Measurements from ENCODE around the gene PROC. TPM values are rescaled to one million over a fixed set of nuclear protein-coding genes. Genes with fewer than 3 reads are reported as not detected.
"Not testable (repeated sequence)": the region's sequence is repeated elsewhere in the genome, so short reads cannot be mapped to it uniquely, and the experiment has no call there.

Gene PROC
- total RNA-seq, 2 experiments from 2014 or later: not detected

DNA sequence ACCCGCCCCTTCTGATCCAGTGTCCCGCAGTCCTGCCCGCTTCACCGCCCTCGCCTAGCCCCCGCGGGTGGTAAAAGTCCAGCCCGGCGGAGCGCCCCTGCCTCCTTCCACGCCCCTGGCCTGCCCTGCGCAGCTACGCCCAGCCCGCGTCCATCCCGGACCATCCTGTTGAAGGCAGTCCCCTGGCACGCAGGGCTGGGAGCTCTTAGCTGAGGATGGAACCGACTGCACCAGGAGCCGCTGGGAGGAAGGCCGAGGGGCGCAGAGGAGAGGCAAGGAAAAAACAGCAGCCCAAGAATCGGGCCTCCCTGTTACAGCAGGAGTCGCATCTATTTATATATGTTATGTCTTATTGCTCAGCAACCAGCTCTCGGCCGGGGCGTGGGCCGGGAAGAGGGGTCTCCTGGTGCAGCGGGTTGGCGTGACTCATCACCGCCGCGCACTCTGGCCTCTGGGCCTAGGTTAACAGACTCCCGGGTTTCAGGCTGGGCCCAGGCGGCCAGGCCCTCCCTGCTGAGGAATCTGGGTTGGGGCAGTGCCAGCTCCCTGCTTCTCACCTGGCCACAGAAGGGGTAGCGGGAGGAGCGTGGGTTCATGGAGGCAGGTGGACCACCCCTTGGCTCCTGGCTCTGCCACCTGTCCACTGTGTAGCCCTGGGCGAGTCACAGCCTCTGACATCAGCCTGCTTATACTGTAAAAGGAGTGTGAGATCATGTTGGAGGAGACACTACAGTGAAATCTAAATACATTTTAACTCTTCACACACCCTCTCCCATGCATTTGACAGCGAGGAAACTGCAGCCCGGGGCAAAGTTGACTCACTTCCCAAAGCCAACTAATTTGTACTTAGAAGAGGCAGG lies 17.1 kb upstream of the PROC start:
- intact Hi-C loops (cut with micrococcal nuclease): no loop called here
- H3K27ac Mint-ChIP-seq: no peak overlapping the region
- DNase-seq: no peak

DNA sequence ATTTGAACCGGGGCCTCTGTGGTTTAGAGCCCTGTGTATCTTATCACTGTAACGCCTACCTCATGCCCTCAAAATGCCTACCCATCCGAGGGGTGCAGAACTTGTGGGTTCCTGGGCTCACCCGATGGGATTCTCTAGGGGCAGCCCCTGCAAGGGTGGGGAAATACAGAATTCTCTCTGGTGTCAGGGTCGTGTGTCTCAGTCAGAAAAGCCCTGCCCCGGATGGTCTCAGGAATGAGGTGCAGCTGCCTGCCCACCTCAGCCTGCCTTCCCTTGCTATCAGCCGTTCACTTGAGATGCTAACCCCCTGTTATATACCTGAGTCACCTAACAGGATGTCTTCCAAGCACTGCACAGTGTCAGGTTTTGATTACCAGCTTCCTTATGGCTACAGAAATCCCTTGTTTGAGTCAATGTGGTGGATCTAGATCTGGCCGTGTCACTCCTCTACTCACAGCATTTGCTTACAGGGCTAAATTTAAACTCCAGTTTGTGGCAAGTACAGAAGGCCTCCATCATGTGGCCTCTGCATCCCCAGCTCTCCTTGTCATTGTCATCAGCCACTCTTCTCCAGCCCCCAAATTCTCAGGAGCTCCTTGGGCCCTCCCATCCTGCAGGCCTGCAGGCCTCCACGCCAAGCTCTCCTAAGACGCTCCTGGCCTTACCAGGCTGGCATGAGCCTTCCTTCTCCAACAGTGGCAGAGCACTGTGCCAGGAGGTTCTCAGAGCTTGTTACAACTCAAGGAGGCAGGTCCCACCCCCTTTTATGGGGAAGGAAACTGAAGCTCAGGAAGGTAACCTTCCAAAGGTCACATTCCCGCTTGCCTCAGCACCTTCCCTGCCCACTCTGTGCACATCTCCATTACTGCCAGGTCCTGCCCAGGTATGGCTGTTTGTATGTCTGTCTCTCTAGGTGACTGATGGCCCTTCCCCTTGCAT lies 16.2 kb upstream of the PROC start:
- no peak overlapping the region for H3K4me3 Mint-ChIP-seq
- DNase-seq: no peak
- intact Hi-C loops (cut with micrococcal nuclease): no loop called here
- no peaks in the 10 kb centered on the region for H3K9me3 Mint-ChIP-seq
- H3K27ac Mint-ChIP-seq: no peak overlapping the region
- peaks cover 2% of the 10 kb centered on the region for H3K27me3 Mint-ChIP-seq (ENCODE audit: low read depth)
- H3K36me3 Mint-ChIP-seq (ENCODE audit: low read depth): no peaks in the 10 kb centered on the region
- CTCF ChIA-PET: interaction anchor here (1.2 kb wide), 1 partner anchor 14 kb away, joined by 6 read pairs; no protein-coding TSS in a partner anchor
- peaks cover 9% of the 10 kb centered on the region for H3K4me1 Mint-ChIP-seq (ENCODE audit: low read depth)

More for the DNA sequence above, 17.1 kb upstream of the PROC start:
- Mint-ChIP-seq H3K4me1 (ENCODE audit: low read depth) (peaks cover 9% of the 10 kb centered on the region), H3K4me3 (no peak overlapping the region), H3K36me3 (ENCODE audit: low read depth) (no peaks in the 10 kb centered on the region), H3K9me3 (no peaks in the 10 kb centered on the region), H3K27me3 (ENCODE audit: low read depth) (peaks cover 2% of the 10 kb centered on the region)
- CTCF ChIA-PET: no interaction called here

- DNase-seq: no peak
- H3K4me1 Mint-ChIP-seq (ENCODE audit: low read depth): peaks cover 9% of the 10 kb centered on the region
- CTCF ChIA-PET: no interaction called here
- H3K4me3 Mint-ChIP-seq: no peak overlapping the region
- no peaks in the 10 kb centered on the region for H3K9me3 Mint-ChIP-seq
- no peaks in the 10 kb centered on the region for H3K36me3 Mint-ChIP-seq (ENCODE audit: low read depth)
- peaks cover 2% of the 10 kb centered on the region for H3K27me3 Mint-ChIP-seq (ENCODE audit: low read depth)
- intact Hi-C loops (cut with micrococcal nuclease): no loop called here
- no peak overlapping the region for H3K27ac Mint-ChIP-seq
Observed at GRCh38 chr2:127403460-127403859, 14.8 kb upstream of the PROC start.

DNA sequence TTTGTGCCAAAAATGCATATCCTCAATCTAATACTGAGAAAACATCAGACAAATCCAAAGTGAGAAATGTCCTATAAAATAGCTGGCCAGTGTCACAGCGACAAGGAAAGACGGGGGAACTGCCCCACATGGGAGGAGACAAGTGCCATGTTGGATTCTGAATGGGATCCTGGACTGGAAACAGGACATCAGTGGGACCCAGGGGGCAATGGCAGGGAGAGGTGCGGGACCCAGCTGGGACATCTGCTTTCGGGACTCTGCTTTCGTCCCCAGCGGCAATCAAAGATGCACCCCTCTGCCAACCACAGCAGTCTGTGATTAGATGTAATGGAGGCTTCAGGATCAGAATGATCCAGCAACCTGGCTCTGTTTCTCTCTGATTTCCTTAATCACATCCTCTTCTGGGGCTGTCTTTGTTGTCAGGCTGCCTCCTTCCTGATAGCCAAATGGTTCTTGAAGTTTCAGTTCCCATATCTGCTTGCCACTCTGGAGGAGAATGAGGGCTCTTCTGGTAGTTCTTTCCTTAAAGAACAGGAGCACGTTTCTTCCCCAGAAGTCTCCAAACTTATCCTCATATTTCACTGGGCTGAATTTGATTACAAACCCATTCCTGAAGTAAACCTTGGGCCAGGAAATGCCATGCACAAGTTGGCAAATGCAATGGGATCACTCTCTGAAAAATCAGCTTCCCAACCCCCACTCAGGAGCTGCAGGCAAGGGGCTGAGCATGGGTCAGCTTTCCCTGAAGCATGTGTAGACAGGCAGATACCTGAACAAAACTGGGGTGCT lies 13.6 kb upstream of the PROC start:
- Mint-ChIP-seq H3K27ac (no peak overlapping the region), H3K9me3 (no peaks in the 10 kb centered on the region), H3K36me3 (ENCODE audit: low read depth) (no peaks in the 10 kb centered on the region), H3K4me3 (no peak overlapping the region), H3K4me1 (ENCODE audit: low read depth) (peaks cover 11% of the 10 kb centered on the region), H3K27me3 (ENCODE audit: low read depth) (peaks cover 2% of the 10 kb centered on the region)
- intact Hi-C loops (cut with micrococcal nuclease): no loop called here
- DNase-seq: no peak
- CTCF ChIA-PET: interaction anchor here (1.2 kb wide), 1 partner anchor 10 kb away, joined by 3 read pairs; no protein-coding TSS in a partner anchor

GRCh38 chr2:127405255-127405610 lies 13.0 kb upstream of the PROC start:
- CTCF ChIA-PET: interaction anchor here (1.2 kb wide), 1 partner anchor 10 kb away, joined by 3 read pairs; no protein-coding TSS in a partner anchor
- intact Hi-C loops (cut with micrococcal nuclease): no loop called here

GRCh38 chr2:127406454-127406853 lies 11.8 kb upstream of the PROC start:
- Mint-ChIP-seq H3K4me3 (no peak overlapping the region), H3K27ac (no peak overlapping the region), H3K4me1 (ENCODE audit: low read depth) (peaks cover 28% of the 10 kb centered on the region), H3K36me3 (ENCODE audit: low read depth) (no peaks in the 10 kb centered on the region), H3K9me3 (no peaks in the 10 kb centered on the region), H3K27me3 (ENCODE audit: low read depth) (peaks cover 2% of the 10 kb centered on the region)
- intact Hi-C loops (cut with micrococcal nuclease): no loop called here
- DNase-seq: no peak
- CTCF ChIA-PET: no interaction called here

More at GRCh38 chr2:127405255-127405610, 13.0 kb upstream of the PROC start:
- no peaks in the 10 kb centered on the region for H3K36me3 Mint-ChIP-seq (ENCODE audit: low read depth)
- no peaks in the 10 kb centered on the region for H3K9me3 Mint-ChIP-seq
- H3K4me3 Mint-ChIP-seq: no peak overlapping the region
- no peak for DNase-seq
- no peak overlapping the region for H3K27ac Mint-ChIP-seq
- H3K4me1 Mint-ChIP-seq (ENCODE audit: low read depth): peaks cover 16% of the 10 kb centered on the region
- H3K27me3 Mint-ChIP-seq (ENCODE audit: low read depth): peaks cover 2% of the 10 kb centered on the region

- H3K27me3 Mint-ChIP-seq (ENCODE audit: low read depth): peaks cover 2% of the 10 kb centered on the region
- CTCF ChIA-PET: no interaction called here
- peaks cover 30% of the 10 kb centered on the region for H3K4me1 Mint-ChIP-seq (ENCODE audit: low read depth)
- H3K27ac Mint-ChIP-seq: no peak overlapping the region
- no peak for DNase-seq
- intact Hi-C loops (cut with micrococcal nuclease): loop anchor here (1.0 kb wide), 1 partner anchor 9 kb away; no protein-coding TSS in a partner anchor
- H3K9me3 Mint-ChIP-seq: no peaks in the 10 kb centered on the region
- H3K36me3 Mint-ChIP-seq (ENCODE audit: low read depth): no peaks in the 10 kb centered on the region
- no peak overlapping the region for H3K4me3 Mint-ChIP-seq
Observed at GRCh38 chr2:127407091-127407490, 11.1 kb upstream of the PROC start.

DNA sequence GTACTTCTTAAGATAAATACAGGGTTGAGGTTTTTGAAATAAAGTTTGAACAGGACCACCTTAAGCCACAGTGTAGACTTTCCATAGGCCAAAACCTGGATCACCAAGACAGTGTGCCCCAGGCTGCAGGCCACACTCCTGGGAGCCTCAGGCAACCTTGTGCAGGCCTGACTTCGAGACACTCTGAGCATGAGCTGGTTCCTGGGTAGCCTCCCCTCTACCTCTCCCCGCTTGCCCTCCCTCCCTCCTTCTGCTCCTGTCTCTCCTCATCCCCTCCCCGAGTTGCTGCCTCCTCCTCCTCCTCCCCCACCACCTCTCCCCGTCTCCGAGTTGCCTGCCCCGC lies 10.6 kb upstream of the PROC start:
- Mint-ChIP-seq H3K9me3 (no peaks in the 10 kb centered on the region), H3K27ac (no peak overlapping the region), H3K4me3 (peak overlapping the region; percentile 15), H3K4me1 (ENCODE audit: low read depth) (peaks cover 32% of the 10 kb centered on the region), H3K36me3 (ENCODE audit: low read depth) (no peaks in the 10 kb centered on the region), H3K27me3 (ENCODE audit: low read depth) (peaks cover 2% of the 10 kb centered on the region)
- CTCF ChIA-PET: no interaction called here
- DNase-seq: no peak
- intact Hi-C loops (cut with micrococcal nuclease): loop anchor here (1.0 kb wide), 1 partner anchor 9 kb away; no protein-coding TSS in a partner anchor

DNA sequence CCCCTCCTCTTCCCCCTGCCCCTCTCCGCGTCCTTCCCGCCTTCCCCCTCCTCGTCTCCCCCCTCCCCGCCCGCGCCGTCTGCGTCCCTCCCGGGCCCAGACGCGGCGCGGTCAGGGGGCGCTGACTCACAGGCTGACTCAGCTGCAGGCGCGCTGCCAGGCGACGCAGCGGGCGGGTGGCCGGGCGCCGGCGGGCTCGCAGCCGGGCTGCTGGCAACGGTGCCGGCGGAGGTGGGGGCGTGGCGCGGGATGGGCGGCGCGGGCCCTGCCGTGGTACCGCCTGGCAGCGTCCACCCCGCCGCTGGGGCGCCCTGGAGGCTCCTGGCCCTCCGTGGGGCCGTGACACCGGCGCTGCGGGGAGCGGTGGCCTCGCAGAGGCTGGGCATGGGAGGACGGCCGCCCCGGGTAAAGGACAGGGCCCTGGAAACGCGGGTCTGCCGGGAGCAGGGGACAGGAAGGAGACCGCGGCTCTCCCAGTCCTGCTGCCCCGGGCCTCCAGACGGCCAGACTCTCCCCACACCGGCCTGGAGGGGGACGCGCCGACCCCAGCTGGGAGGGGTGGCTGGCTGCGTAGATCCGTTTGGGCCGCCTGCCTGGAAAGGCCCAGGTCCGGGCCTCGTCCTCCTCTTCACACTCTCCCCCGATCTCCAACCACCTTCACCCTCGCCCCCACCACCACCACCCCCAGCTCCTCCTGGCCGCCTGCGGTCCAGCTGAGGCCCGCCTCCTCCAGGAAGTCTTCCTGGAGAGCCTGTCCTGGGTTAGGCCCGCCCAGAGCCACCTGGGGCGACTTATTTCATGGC lies 10.0 kb upstream of the PROC start:
- peak overlapping the region; percentile 11 for H3K4me3 Mint-ChIP-seq
- H3K27me3 Mint-ChIP-seq (ENCODE audit: low read depth): peaks cover 5% of the 10 kb centered on the region
- CTCF ChIA-PET: no interaction called here
- peaks cover 3% of the 10 kb centered on the region for H3K9me3 Mint-ChIP-seq
- no peak overlapping the region for H3K27ac Mint-ChIP-seq
- peak; percentile 88 for DNase-seq
- no peaks in the 10 kb centered on the region for H3K36me3 Mint-ChIP-seq (ENCODE audit: low read depth)
- intact Hi-C loops (cut with micrococcal nuclease): no loop called here
- H3K4me1 Mint-ChIP-seq (ENCODE audit: low read depth): peaks cover 32% of the 10 kb centered on the region

DNA sequence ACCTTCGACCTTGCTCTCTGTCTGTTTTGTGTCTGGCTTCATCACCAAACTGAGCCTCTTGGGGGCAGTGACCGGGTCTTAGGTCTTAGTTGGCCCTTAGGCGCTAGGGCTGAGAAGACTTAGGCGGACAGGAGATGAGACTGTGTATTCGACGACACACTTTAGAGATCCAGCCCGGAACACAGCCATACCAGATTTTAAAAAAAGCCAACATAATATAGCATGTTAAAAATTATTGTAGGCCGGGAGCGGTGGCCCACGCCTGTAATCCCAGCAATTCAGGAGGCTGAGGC lies 9.5 kb upstream of the PROC start:
- H3K4me1 Mint-ChIP-seq (ENCODE audit: low read depth): peaks cover 33% of the 10 kb centered on the region
- CTCF ChIA-PET: no interaction called here
- H3K9me3 Mint-ChIP-seq: peaks cover 6% of the 10 kb centered on the region
- H3K27me3 Mint-ChIP-seq (ENCODE audit: low read depth): peaks cover 6% of the 10 kb centered on the region
- intact Hi-C loops (cut with micrococcal nuclease): no loop called here
- no peaks in the 10 kb centered on the region for H3K36me3 Mint-ChIP-seq (ENCODE audit: low read depth)
- no peak overlapping the region for H3K27ac Mint-ChIP-seq
- H3K4me3 Mint-ChIP-seq: peak overlapping the region; percentile 11
- DNase-seq: no peak

- not testable (repeated sequence) for H3K9me3 Mint-ChIP-seq; H3K4me3 Mint-ChIP-seq; DNase-seq; H3K27me3 Mint-ChIP-seq (ENCODE audit: low read depth); H3K36me3 Mint-ChIP-seq (ENCODE audit: low read depth); H3K27ac Mint-ChIP-seq
- CTCF ChIA-PET: interaction anchor here (0.6 kb wide), 1 partner anchor 325 kb away, joined by 5 read pairs; no protein-coding TSS in a partner anchor
- intact Hi-C loops (cut with micrococcal nuclease): loop anchor here (1.0 to 5.0 kb wide), 3 partner anchors 21 to 752 kb away; partner anchors contain the start of genes GYPC and SFT2D3
- peaks cover 35% of the 10 kb centered on the region for H3K4me1 Mint-ChIP-seq (ENCODE audit: low read depth)
Observed at GRCh38 chr2:127409716-127410115, 8.5 kb upstream of the PROC start.
